Common myeloid progenitor, CD34-positive (primary cell): ENCODE measurements around the gene BHLHA9.
"Not testable (repeated sequence)": the region's sequence is repeated elsewhere in the genome, so short reads cannot be mapped to it uniquely, and the experiment has no call there.

ENCODE experiments used
- CTCF ChIA-PET: fragments of 350-600 bp; sonication (Branson Sonifier 250); formaldehyde crosslinking; loops from one replicate; lab custom pipeline; 2021; ENCODE audit warnings: antibody characterized with exemption; lab: Charles Lee
- POLR2A ChIA-PET: fragments of 350-600 bp; sonication (Branson Sonifier 250); formaldehyde crosslinking; loops from one replicate; lab custom pipeline; 2021; ENCODE audit warnings: antibody characterized with exemption; lab: Charles Lee
- DNase-seq, 3 donors: peaks; one replicate each; pipeline versions ENCODE4 v3.0.0 to v3.0.0-alpha.2; 2013
- H3K27ac ChIP-seq, 2 experiments: 1 replicate in 1 of 2; 2 replicates in 1 of 2; pipeline ENCODE4 v1.7.0; 2013; ENCODE audit warnings: inconsistent platforms in 2 of 2, low read length in 2 of 2, mild to moderate bottlenecking in 2 of 2, low read depth in 1 of 2, moderate library complexity in 1 of 2; ENCODE audit not compliant: severe bottlenecking in 2 of 2, insufficient read depth in 1 of 2, poor library complexity in 1 of 2
- H3K27me3 ChIP-seq, 5 experiments: replicated peaks in 2 of 5; 1 replicate in 3 of 5; 2 replicates in 2 of 5; pipeline versions ENCODE4 v1.6.1 to v1.7.0; 2013; ENCODE audit warnings: low read length in 4 of 5, mild to moderate bottlenecking in 2 of 5, moderate library complexity in 2 of 5, inconsistent platforms in 1 of 5; ENCODE audit not compliant: insufficient read depth in 5 of 5, control insufficient read depth in 4 of 5
- H3K36me3 ChIP-seq, 4 experiments: 1 replicate in 2 of 4; 2 replicates in 2 of 4; pipeline versions ENCODE4 v1.6.1 to v1.7.0; 2013; ENCODE audit warnings: low read length in 3 of 4, control low read depth in 1 of 4, mild to moderate bottlenecking in 1 of 4; ENCODE audit not compliant: control insufficient read depth in 4 of 4, insufficient read depth in 4 of 4
- H3K4me1 ChIP-seq, 4 experiments: 1 replicate in 3 of 4; 2 replicates in 1 of 4; pipeline versions ENCODE4 v1.6.1 to v1.7.1; 2013; ENCODE audit warnings: low read length in 3 of 4, mild to moderate bottlenecking in 3 of 4, control low read depth in 1 of 4, inconsistent platforms in 1 of 4, moderate library complexity in 1 of 4; ENCODE audit not compliant: control insufficient read depth in 4 of 4, insufficient read depth in 4 of 4; ENCODE audit errors: control extremely low read depth in 1 of 4
- H3K4me3 ChIP-seq, 7 experiments: 1 replicate in 4 of 7; 2 replicates in 3 of 7; pipeline versions ENCODE4 v1.5.1 to v1.7.0; 2013; ENCODE audit warnings: mild to moderate bottlenecking in 7 of 7, low read length in 6 of 7, moderate library complexity in 6 of 7, inconsistent platforms in 2 of 7, low read depth in 2 of 7, control low read depth in 1 of 7; ENCODE audit not compliant: insufficient read depth in 4 of 7, control insufficient read depth in 1 of 7; ENCODE audit errors: extremely low read depth in 1 of 7
- H3K9me3 ChIP-seq, 5 experiments: 1 replicate in 4 of 5; 2 replicates in 1 of 5; pipeline versions ENCODE4 v1.6.1 to v1.7.1; 2013; ENCODE audit warnings: low read length in 4 of 5, mild to moderate bottlenecking in 2 of 5, inconsistent platforms in 1 of 5, low read depth in 1 of 5, moderate library complexity in 1 of 5; ENCODE audit not compliant: control insufficient read depth in 4 of 5, insufficient read depth in 2 of 5; ENCODE audit errors: control extremely low read depth in 1 of 5
- WGBS: methylation state at CpG from one replicate; pipeline ENCODE4 v1.1.5; 2013; ENCODE audit not compliant: insufficient coverage; 5-methylcytosine and 5-hydroxymethylcytosine counted together

BHLHA9 gene

DNA sequence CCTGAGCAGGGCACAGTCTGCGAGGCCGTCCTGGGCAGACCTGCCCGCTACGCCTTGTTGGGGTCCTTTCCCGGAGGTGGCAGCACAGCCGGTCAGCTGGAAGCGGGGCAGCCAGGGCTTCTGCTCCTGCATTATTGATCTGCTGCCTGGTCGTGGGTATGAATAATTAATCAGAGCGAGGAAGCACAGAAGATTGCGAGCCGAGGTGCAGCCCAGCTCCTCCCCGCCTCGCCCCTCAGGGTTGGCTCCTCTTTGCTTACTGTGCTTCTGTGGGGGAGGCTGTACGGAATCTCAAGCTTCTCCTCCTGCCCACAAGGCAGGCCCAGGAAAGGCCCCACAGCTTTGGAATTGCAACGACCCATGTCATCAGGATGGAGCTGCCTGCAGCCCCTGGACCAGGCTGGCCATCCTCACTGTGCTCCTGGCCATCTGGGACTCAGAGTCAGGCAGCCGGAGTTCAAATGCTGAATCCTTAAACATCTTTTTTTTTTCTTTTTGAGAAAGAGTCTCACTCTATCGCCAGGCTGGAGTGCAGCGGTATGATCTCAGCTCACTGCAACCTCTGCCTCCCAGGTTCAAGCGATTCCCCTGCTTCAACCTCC lies 34.8 kb downstream of the BHLHA9 start:
- ChIA-PET CTCF (interaction anchor here (0.7 kb wide), 1 partner anchor 31 kb away, joined by 3 read pairs; no protein-coding TSS in a partner anchor), POLR2A (no interaction called here)
- Histone ChIP-seq H3K27ac (no peak overlapping the region), H3K4me1 (no peaks in the 10 kb centered on the region), H3K36me3 (no peaks in the 10 kb centered on the region), H3K27me3 (peaks cover 0 to 7% (median 3%) of the 10 kb centered on the region in 5 experiments), H3K9me3 (no peaks in the 10 kb centered on the region), H3K4me3 (no peak overlapping the region)
- WGBS, result 96% methylated on average over 17 of the region's 19 CpGs
- no peak for DNase-seq

DNA sequence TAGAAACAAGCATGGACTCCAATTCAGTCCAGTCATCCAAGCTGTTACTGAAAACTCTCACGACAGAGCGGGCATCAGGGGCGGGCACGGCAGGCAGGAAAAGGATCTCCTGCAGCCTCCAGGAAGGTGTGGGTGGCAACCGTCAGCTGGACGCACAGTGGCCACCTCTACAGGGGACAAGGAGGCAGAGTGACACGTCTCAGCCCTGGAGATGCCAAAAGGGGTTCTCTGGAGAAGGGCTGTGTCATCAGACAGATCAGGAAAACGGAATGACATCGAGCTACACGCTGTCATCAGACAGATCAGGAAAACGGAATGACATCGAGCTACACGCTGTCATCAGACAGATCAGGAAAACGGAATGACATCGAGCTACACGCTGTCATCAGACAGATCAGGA lies 37.6 kb downstream of the BHLHA9 start:
- WGBS, result 90% methylated on average over 2 of the region's 16 CpGs
- CTCF ChIA-PET, result not testable (repeated sequence)

GRCh38 chr17:1312261-1312870 lies 42.1 kb downstream of the BHLHA9 start:
- H3K9me3 ChIP-seq, result no peaks in the 10 kb centered on the region
- DNase-seq, result peak in 2 of 3 donors; percentile 36 to 50
- H3K36me3 ChIP-seq, result no peaks in the 10 kb centered on the region
- H3K4me1 ChIP-seq, result no peaks in the 10 kb centered on the region
- no peak overlapping the region for H3K27ac ChIP-seq
- ChIA-PET POLR2A (no interaction called here), CTCF (no interaction called here)
- 54% methylated on average over 6 of the region's 9 CpGs for WGBS
- no peak overlapping the region for H3K4me3 ChIP-seq
- H3K27me3 ChIP-seq, result peaks cover 0 to 31% (median 10%) of the 10 kb centered on the region in 5 experiments

More for the DNA sequence above, 37.6 kb downstream of the BHLHA9 start:
- H3K9me3 ChIP-seq, H3K4me3 ChIP-seq, H3K27ac ChIP-seq, H3K36me3 ChIP-seq, H3K4me1 ChIP-seq, DNase-seq, POLR2A ChIA-PET: not testable (repeated sequence)
- peaks cover 0 to 13% (median 6%) of the 10 kb centered on the region in 5 experiments for H3K27me3 ChIP-seq

- 79% methylated on average over 7 of the region's 8 CpGs for WGBS
- CTCF ChIA-PET, result no interaction called here
Measured at GRCh38 chr17:1313270-1314005, 43.2 kb downstream of the BHLHA9 start.

DNA sequence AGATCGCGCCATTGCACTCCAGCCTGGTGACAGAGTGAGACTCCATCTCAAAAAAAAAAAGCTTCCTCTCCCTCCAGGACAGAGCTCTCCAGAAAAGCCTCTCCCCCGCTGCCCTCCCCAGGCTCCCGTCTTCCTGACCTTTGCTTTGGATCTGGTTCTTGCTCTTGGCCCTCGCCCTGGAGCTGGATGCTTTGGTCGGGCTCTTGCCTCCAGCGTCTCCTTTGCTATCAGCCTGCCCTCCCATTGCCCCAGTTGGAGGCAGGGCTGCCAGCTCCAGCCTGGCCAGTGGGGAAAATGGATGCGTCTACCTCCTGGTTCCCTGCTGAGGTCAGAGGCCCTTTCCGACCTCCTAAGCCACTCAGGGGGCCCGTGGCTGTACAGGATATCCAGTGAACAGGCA lies 45.2 kb downstream of the BHLHA9 start:
- Histone ChIP-seq H3K4me3 (no peak overlapping the region), H3K9me3 (no peaks in the 10 kb centered on the region), H3K27ac (no peak overlapping the region), H3K4me1 (no peaks in the 10 kb centered on the region), H3K36me3 (no peaks in the 10 kb centered on the region), H3K27me3 (peaks cover 0 to 31% (median 10%) of the 10 kb centered on the region in 5 experiments)
- CTCF ChIA-PET, result no interaction called here
- POLR2A ChIA-PET, result interaction anchor here (0.6 kb wide), 1 partner anchor 47 kb away, joined by 3 read pairs; no protein-coding TSS in a partner anchor
- DNase-seq, result no peak
- WGBS, result 92% methylated on average over 9 of the region's 10 CpGs

More at GRCh38 chr17:1313270-1314005, 43.2 kb downstream of the BHLHA9 start:
- POLR2A ChIA-PET, result no interaction called here
- no peak for DNase-seq
- Histone ChIP-seq H3K4me1 (no peaks in the 10 kb centered on the region), H3K27me3 (peaks cover 0 to 31% (median 10%) of the 10 kb centered on the region in 5 experiments), H3K27ac (no peak overlapping the region), H3K9me3 (no peaks in the 10 kb centered on the region), H3K4me3 (no peak overlapping the region), H3K36me3 (no peaks in the 10 kb centered on the region)

DNA sequence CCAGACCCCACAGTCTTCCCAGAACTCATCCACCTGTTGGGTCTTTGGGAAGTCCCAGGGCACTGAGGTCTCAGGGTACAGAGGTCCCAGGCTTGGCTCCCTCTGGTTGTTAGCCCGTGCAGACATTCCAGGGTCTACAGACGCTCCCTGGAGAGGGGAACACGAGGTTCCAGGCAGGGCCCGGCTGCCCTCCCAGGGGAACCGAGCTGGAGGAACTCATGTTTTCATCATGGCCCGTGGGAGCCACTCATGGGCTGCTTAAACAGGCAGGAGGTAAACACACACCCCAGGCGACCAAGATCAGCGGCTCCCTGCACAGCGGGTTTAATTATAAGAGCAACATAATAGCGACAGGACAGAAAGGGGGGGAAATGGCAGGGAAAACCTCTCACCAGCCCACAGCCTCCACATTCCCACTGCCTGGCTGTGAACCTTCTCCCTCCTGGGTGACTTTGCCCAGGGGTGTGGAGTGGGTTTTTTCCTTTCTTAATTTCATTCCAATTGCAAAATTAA lies 45.7 kb downstream of the BHLHA9 start:
- Histone ChIP-seq H3K4me3 (no peak overlapping the region), H3K36me3 (no peaks in the 10 kb centered on the region), H3K27ac (no peak overlapping the region), H3K27me3 (peaks cover 0 to 31% (median 10%) of the 10 kb centered on the region in 5 experiments), H3K4me1 (no peaks in the 10 kb centered on the region), H3K9me3 (no peaks in the 10 kb centered on the region)
- ChIA-PET POLR2A (interaction anchor here (0.6 to 1.1 kb wide), 2 partner anchors 47 to 55 kb away, joined by 3 to 4 read pairs; no protein-coding TSS in a partner anchor), CTCF (interaction anchor here (0.9 kb wide), 1 partner anchor 17 kb away, joined by 3 read pairs; no protein-coding TSS in a partner anchor)
- WGBS, result 84% methylated on average over 9 of the region's 10 CpGs
- DNase-seq, result no peak
